Mesodermal cell (in vitro differentiated cells): ENCODE results near the gene KCNC3.

Experiments
- H3K27ac ChIP-seq: 2 replicates; pipeline ENCODE4 v1.7.0; 2013; ENCODE audit warnings: mild to moderate bottlenecking, low read depth, low read length, moderate library complexity; ENCODE audit not compliant: severe bottlenecking
- H3K36me3 ChIP-seq: 2 replicates; pipeline ENCODE4 v1.7.1; 2013; ENCODE audit warnings: mild to moderate bottlenecking, low read length, moderate library complexity; ENCODE audit not compliant: control insufficient read depth, insufficient read depth
- H3K4me1 ChIP-seq: one replicate; pipeline ENCODE4 v1.7.1; 2013; ENCODE audit warnings: mild to moderate bottlenecking, low read length; ENCODE audit not compliant: insufficient read depth, control insufficient read depth, poor library complexity, severe bottlenecking
- H3K4me3 ChIP-seq: 2 replicates; pipeline ENCODE4 v1.7.0; 2013; ENCODE audit warnings: low read length, control low read depth, mild to moderate bottlenecking; ENCODE audit not compliant: insufficient read depth, poor library complexity, severe bottlenecking; ENCODE audit errors: extremely low read depth
- H3K9me3 ChIP-seq: 2 replicates; pipeline ENCODE4 v1.7.1; 2013; ENCODE audit warnings: mild to moderate bottlenecking, low read length, moderate library complexity; ENCODE audit not compliant: control insufficient read depth
- WGBS, 2 experiments: methylation state at CpG; one replicate each; pipeline ENCODE4 v1.1.5; 2013; ENCODE audit warnings: missing lambda C conversion rate in 2 of 2; ENCODE audit not compliant: insufficient coverage in 2 of 2; 5-methylcytosine and 5-hydroxymethylcytosine counted together

The KCNC3 gene

DNA sequence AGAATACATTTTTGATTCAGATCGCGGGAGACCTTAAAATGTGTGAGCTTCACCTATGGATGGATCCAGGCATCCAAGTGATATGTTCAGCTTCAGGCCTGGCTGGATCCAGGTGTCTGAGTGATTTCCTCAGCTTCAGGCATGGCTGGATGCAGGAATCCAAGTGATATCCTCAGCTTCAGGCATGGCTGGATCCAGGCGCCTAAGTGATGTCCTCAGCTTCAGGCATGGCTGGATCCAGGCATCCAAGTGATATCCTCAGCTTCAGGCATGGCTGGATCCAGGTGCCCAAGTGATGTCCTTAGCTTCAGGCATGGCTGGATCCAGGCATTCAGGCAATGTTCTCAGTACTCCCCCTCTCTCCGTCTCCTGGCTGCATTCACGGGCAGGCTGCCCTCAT, 60.7 kb downstream of the KCNC3 start:
- WGBS, 2 experiments, result 90 to 100% methylated on average over 3 to 5 of the region's 5 CpGs
- no peak overlapping the region for H3K4me3 ChIP-seq
- H3K4me1 ChIP-seq, result no peaks in the 10 kb centered on the region
- peaks cover 3% of the 10 kb centered on the region for H3K9me3 ChIP-seq
- H3K36me3 ChIP-seq, result no peaks in the 10 kb centered on the region
- no peak overlapping the region for H3K27ac ChIP-seq

DNA sequence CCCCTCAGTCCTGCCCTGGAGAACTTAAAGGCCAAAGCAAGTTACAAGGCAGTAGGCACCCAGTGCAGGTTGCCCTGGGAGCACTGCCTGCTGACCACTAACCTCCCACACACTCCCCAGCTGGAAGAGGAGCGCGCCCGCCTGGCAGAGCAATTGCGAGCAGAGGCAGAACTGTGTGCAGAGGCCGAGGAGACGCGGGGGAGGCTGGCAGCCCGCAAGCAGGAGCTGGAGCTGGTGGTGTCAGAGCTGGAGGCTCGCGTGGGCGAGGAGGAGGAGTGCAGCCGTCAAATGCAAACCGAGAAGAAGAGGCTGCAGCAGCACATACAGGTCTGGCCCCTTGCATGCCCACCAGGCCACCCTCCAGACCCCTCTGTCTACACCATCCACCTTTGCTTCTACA, 61.1 kb downstream of the KCNC3 start:
- Histone ChIP-seq H3K4me1 (no peaks in the 10 kb centered on the region), H3K4me3 (no peak overlapping the region), H3K36me3 (no peaks in the 10 kb centered on the region), H3K9me3 (peaks cover 3% of the 10 kb centered on the region), H3K27ac (no peak overlapping the region)
- WGBS, 2 experiments, result 78 to 81% methylated on average over 9 of the region's 13 CpGs

DNA sequence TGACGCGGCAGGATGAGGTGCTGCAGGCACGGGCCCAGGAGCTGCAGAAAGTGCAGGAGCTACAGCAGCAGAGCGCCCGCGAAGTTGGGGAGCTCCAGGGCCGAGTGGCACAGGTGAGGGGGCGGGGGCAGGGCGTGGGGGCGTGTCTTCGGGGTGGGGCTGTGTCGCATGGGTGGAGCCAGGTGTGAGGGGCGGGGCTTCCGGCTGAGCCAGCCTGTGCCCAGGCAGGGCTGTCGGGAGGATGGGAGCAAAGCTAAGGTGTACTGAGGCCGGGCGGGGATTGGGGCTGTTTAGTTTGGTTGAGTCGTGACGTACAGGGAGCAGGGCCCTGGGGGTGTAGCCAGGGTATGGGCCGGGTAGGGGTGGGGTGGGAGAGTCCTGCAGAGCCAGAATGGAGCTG, 62.3 kb downstream of the KCNC3 start:
- 43 to 44% methylated on average over 14 to 17 of the region's 20 CpGs for WGBS, 2 experiments
- no peak overlapping the region for H3K4me3 ChIP-seq

DNA sequence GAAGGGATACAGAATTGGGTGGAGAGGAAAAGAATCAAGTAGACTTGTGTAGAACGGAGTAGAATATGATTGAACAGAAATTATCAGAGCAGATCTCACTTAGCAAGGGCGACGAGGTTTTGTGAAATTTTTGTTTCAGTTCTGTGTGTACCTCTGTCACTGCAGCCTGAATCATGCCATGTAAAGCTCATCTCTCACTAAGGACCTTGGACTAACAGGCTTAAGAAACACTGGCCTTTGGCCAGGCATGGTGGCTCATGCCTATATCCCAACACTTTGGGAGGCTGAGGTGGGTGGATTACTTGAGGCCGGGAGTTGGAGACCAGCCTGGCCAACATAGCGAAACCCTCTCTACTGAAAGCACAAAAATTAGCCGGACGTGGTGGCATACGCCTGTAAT, 63.1 kb downstream of the KCNC3 start:
- no peaks in the 10 kb centered on the region for H3K4me1 ChIP-seq
- no peak overlapping the region for H3K4me3 ChIP-seq
- H3K36me3 ChIP-seq, result no peaks in the 10 kb centered on the region
- H3K27ac ChIP-seq, result no peak overlapping the region
- no peaks in the 10 kb centered on the region for H3K9me3 ChIP-seq
- WGBS, 2 experiments, result 82 to 92% methylated on average over 3 to 4 of the region's 8 CpGs

More for the DNA sequence above, 62.3 kb downstream of the KCNC3 start:
- H3K27ac ChIP-seq, result no peak overlapping the region
- H3K4me1 ChIP-seq, result no peaks in the 10 kb centered on the region
- no peaks in the 10 kb centered on the region for H3K36me3 ChIP-seq
- H3K9me3 ChIP-seq, result no peaks in the 10 kb centered on the region

DNA sequence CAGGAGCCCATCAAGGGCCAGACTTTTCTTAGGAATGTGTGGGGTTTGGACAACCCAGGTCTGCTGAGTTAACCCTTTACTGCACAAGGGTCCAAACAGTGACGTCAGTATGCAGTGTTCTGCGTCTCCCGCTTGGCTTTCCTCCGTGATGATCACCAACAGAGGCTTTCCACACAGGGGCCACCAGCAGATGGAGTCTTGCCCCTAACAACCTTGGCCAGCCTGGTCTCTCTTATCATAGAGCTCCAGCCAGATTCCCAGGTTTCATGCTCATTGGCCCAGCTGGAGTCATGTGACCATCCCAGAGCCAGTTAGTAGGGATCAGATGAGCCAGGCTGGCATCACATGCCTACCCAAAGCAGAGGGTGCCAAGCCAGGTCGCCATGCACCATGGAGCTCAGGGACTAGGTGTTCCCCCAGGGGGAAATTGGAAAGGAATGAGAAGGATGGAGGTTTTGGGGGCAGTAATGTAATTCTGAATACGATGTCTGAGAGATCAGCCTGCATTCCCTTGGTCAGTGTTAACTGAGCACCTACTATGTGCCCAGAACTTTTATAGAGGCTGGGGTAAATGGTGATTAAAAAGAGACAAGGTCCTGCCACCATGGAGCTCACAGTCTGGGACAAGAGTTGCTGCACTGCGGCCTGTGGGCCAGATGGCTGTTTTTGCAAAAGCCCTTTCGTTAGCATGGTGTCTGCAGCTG, 64.5 kb downstream of the KCNC3 start:
- Histone ChIP-seq H3K36me3 (no peaks in the 10 kb centered on the region), H3K27ac (no peak overlapping the region), H3K4me3 (no peak overlapping the region), H3K4me1 (no peaks in the 10 kb centered on the region), H3K9me3 (no peaks in the 10 kb centered on the region)
- 75 to 78% methylated on average over 8 of the region's 8 CpGs for WGBS, 2 experiments

DNA sequence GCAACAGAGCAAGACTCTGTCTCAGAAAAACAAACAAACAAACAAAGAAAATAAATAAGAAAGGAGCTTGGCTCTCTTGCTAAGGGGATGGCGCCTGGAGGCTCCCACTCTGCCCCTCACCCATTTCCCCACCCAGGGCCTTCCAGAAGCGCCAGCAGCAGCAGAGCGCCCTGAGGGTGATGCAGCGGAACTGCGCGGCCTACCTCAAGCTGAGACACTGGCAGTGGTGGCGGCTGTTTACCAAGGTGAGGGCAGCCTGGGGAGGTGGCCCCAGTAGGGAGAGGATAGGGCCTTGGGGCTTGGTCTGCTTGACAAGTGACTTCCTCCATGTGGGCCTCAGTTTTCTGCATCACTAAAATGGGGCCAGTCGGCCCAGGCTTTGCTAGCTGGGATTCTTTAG, 66.0 kb downstream of the KCNC3 start:
- WGBS, 2 experiments, result 92 to 94% methylated on average over 6 to 7 of the region's 8 CpGs
- no peaks in the 10 kb centered on the region for H3K4me1 ChIP-seq
- H3K9me3 ChIP-seq, result peaks cover 4% of the 10 kb centered on the region
- no peak overlapping the region for H3K4me3 ChIP-seq
- H3K36me3 ChIP-seq, result no peaks in the 10 kb centered on the region
- no peak overlapping the region for H3K27ac ChIP-seq
